ENCODE data around the gene DDX10. TPM values are rescaled to one million over a fixed set of nuclear protein-coding genes. Genes with fewer than 3 reads are reported as not detected.

The DDX10 gene
- total RNA-seq, 1 experiment from 2014 or later, result 78.3 TPM

DNA sequence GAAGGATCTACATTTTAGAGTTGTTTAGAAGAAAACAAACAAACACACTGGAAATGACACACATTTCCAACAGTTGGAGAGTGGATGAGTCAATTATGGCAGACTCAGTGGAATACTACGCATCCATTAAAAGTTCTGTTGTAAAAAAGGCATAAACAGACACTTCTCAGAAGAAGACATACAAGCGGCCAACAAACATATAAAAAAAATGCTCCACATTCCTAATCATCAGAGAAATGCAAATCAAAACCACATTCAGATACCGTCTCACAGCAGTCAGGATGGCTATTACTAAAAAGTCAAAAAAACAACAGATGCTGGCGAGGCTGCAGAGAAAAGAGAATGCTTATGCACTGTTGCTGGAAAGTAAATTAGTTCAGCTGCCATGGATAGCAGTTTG, 298.2 kb downstream of the DDX10 start:
- TF ChIP-seq, protein P1, sequence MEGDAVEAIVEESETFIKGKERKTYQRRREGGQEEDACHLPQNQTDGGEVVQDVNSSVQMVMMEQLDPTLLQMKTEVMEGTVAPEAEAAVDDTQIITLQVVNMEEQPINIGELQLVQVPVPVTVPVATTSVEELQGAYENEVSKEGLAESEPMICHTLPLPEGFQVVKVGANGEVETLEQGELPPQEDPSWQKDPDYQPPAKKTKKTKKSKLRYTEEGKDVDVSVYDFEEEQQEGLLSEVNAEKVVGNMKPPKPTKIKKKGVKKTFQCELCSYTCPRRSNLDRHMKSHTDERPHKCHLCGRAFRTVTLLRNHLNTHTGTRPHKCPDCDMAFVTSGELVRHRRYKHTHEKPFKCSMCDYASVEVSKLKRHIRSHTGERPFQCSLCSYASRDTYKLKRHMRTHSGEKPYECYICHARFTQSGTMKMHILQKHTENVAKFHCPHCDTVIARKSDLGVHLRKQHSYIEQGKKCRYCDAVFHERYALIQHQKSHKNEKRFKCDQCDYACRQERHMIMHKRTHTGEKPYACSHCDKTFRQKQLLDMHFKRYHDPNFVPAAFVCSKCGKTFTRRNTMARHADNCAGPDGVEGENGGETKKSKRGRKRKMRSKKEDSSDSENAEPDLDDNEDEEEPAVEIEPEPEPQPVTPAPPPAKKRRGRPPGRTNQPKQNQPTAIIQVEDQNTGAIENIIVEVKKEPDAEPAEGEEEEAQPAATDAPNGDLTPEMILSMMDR (IDR thresholded peaks at IDR 0.05; ENCODE audit: insufficient read depth in 1 of 2, low read depth in 1 of 2, low read length in 1 of 2, severe bottlenecking in 1 of 2, unreplicated experiment in 1 of 2), result no peak
- Mint-ChIP-seq H3K27ac (ENCODE audit: unreplicated experiment) (no peak overlapping the region), H3K4me1 (ENCODE audit: low read depth, unreplicated experiment) (no peaks in the 10 kb centered on the region), H3K9me3 (ENCODE audit: unreplicated experiment) (no peaks in the 10 kb centered on the region), H3K4me3 (ENCODE audit: unreplicated experiment) (no peak overlapping the region), H3K36me3 (ENCODE audit: insufficient read depth, unreplicated experiment) (no peaks in the 10 kb centered on the region), H3K27me3 (ENCODE audit: insufficient read depth, unreplicated experiment) (peaks cover 6% of the 10 kb centered on the region)
- Histone ChIP-seq H3K9me3 (no peaks in the 10 kb centered on the region; the same call in 1 of the 2 replicates), H3K4me1 (no peaks in the 10 kb centered on the region), H3K4me3 (ENCODE audit: low read depth, low read length) (no peak overlapping the region), H3K27me3 (replicated peaks; ENCODE audit: control insufficient read depth, insufficient read depth, low read length) (no peaks in the 10 kb centered on the region), H3K36me3 (ENCODE audit: control insufficient read depth, insufficient read depth, low read length) (no peaks in the 10 kb centered on the region)
- POLR2A ChIA-PET, result no interaction called here
- DNase-seq, result no peak
- intact Hi-C loops (cut with micrococcal nuclease; ENCODE audit: unreplicated experiment), result no loop called here
- BruUV-seq (replicated peaks), result no TSS peak
- CTCF ChIA-PET, result interaction anchor here (0.7 kb wide), 1 partner anchor 12 kb away, joined by 4 read pairs; no protein-coding TSS in a partner anchor

DNA sequence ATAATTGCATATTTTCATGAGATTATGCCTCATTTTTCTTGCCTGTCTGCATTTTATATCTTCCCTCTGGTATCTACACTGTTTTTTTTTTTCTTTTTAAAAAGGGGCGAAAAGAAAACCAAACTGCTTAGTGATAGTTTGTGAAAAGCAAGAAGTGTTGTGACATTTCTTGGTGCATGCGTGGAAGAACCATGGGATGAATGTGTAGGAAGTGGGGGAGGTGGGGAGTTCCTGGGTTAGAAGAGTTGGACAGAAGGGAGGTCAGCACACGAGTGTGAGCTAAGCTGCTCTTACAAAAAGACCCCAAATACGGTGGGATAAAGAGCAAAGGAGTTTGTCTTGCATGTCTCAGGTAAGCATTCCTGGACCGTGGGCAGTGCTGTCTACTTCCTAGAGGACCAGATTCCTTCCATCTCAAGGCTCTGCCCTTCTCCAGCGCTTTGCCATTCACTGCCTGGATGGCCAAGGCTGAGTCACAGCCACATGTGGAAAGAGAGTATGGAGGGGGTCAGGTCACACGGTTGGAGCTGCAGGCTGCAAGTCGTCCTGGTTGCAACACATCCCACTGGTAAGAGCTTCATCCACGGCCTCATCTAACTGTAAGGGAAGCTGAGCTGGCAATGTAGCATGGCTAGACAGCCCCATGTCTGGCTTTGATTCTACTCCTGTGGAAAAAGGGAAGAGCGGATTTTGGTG, 300.6 kb downstream of the DDX10 start:
- H3K36me3 Mint-ChIP-seq (ENCODE audit: insufficient read depth, unreplicated experiment), result no peaks in the 10 kb centered on the region
- ChIA-PET POLR2A (no interaction called here), CTCF (no interaction called here)
- DNase-seq, result no peak
- Histone ChIP-seq H3K9me3 (no peaks in the 10 kb centered on the region; the same call in 1 of the 2 replicates), H3K4me3 (ENCODE audit: low read depth, low read length) (no peak overlapping the region), H3K27me3 (replicated peaks; ENCODE audit: control insufficient read depth, insufficient read depth, low read length) (no peaks in the 10 kb centered on the region), H3K36me3 (ENCODE audit: control insufficient read depth, insufficient read depth, low read length) (no peaks in the 10 kb centered on the region), H3K4me1 (no peaks in the 10 kb centered on the region)
- no peaks in the 10 kb centered on the region for H3K4me1 Mint-ChIP-seq (ENCODE audit: low read depth, unreplicated experiment)
- no peak overlapping the region for H3K4me3 Mint-ChIP-seq (ENCODE audit: unreplicated experiment)
- TF ChIP-seq, protein P1 (IDR thresholded peaks at IDR 0.05; ENCODE audit: insufficient read depth in 1 of 2, low read depth in 1 of 2, low read length in 1 of 2, severe bottlenecking in 1 of 2, unreplicated experiment in 1 of 2), result no peak
- BruUV-seq (replicated peaks), result no TSS peak
- no peaks in the 10 kb centered on the region for H3K9me3 Mint-ChIP-seq (ENCODE audit: unreplicated experiment)
- H3K27ac Mint-ChIP-seq (ENCODE audit: unreplicated experiment), result no peak overlapping the region
- intact Hi-C loops (cut with micrococcal nuclease; ENCODE audit: unreplicated experiment), result no loop called here
- H3K27me3 Mint-ChIP-seq (ENCODE audit: insufficient read depth, unreplicated experiment), result peaks cover 6% of the 10 kb centered on the region

DNA sequence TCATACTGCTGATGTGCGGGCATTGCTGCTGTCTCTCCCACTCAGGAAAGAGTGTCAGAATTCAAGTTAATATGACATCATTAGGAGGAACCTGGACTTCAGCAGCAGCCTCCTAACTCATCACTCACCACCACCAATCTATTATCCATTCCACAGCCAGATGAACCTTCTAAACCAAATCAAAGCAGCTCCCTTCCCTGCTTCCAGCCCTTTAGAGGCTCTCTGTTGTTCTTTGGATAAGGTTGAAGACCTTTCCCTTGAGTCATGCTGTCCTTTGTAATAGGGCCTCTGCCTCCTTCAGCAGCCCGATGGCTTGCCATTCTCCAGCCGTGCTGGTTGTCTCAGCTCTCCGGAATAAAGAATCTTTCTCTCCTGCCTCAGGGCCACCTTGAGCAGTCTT, 301.3 kb downstream of the DDX10 start:
- Mint-ChIP-seq H3K4me3 (ENCODE audit: unreplicated experiment) (no peak overlapping the region), H3K27me3 (ENCODE audit: insufficient read depth, unreplicated experiment) (peaks cover 6% of the 10 kb centered on the region), H3K27ac (ENCODE audit: unreplicated experiment) (no peak overlapping the region), H3K4me1 (ENCODE audit: low read depth, unreplicated experiment) (no peaks in the 10 kb centered on the region), H3K36me3 (ENCODE audit: insufficient read depth, unreplicated experiment) (no peaks in the 10 kb centered on the region), H3K9me3 (ENCODE audit: unreplicated experiment) (no peaks in the 10 kb centered on the region)
- TF ChIP-seq, protein P1 (IDR thresholded peaks at IDR 0.05; ENCODE audit: insufficient read depth in 1 of 2, low read depth in 1 of 2, low read length in 1 of 2, severe bottlenecking in 1 of 2, unreplicated experiment in 1 of 2), result no peak
- no peak overlapping the region for H3K4me3 ChIP-seq (ENCODE audit: low read depth, low read length)
- no peaks in the 10 kb centered on the region for H3K36me3 ChIP-seq (ENCODE audit: control insufficient read depth, insufficient read depth, low read length)
- no peak for DNase-seq
- H3K9me3 ChIP-seq, result no peaks in the 10 kb centered on the region; the same call in 1 of the 2 replicates
- no peaks in the 10 kb centered on the region for H3K4me1 ChIP-seq
- ChIA-PET POLR2A (no interaction called here), CTCF (no interaction called here)
- BruUV-seq (replicated peaks), result no TSS peak
- no peaks in the 10 kb centered on the region for H3K27me3 ChIP-seq (replicated peaks; ENCODE audit: control insufficient read depth, insufficient read depth, low read length)
- intact Hi-C loops (cut with micrococcal nuclease; ENCODE audit: unreplicated experiment), result no loop called here

Data from Caco-2 (cell line).